H9 (cell line): ENCODE results near the gene UNC5C. TPM values are rescaled to one million over a fixed set of nuclear protein-coding genes. Genes with fewer than 3 reads are reported as not detected.
A peak's percentile ranks its signal among the peaks of the same experiment; 100 is the strongest.

ENCODE experiments used
- DNase-seq: peaks from one replicate; pipeline ENCODE4 v3.0.0-alpha.2; 2017
- H2AFZ ChIP-seq: one replicate; pipeline ENCODE4 v1.6.1; 2013; ENCODE audit warnings: mild to moderate bottlenecking, low read length, control low read depth, moderate library complexity
- H2AK5ac ChIP-seq: 2 replicates; pipeline ENCODE4 v1.6.1; 2013; ENCODE audit warnings: low read length, control low read depth, mixed read lengths; ENCODE audit not compliant: insufficient read length
- H2BK120ac ChIP-seq: one replicate; pipeline ENCODE4 v1.6.1; 2013; ENCODE audit warnings: low read depth, mild to moderate bottlenecking, low read length, control low read depth, inconsistent platforms; ENCODE audit not compliant: poor library complexity, severe bottlenecking
- H2BK12ac ChIP-seq: 2 replicates; pipeline ENCODE4 v1.6.1; 2013; ENCODE audit warnings: low read length, control low read depth, mixed read lengths, low read depth; ENCODE audit not compliant: insufficient read length
- H2BK15ac ChIP-seq: 2 replicates; pipeline ENCODE4 v1.6.1; 2013; ENCODE audit warnings: low read depth, low read length, control low read depth
- H2BK20ac ChIP-seq: one replicate; pipeline ENCODE4 v1.6.1; 2013; ENCODE audit warnings: low read depth, mild to moderate bottlenecking, low read length, control low read depth, inconsistent platforms; ENCODE audit not compliant: poor library complexity, severe bottlenecking
- H2BK5ac ChIP-seq: 2 replicates; pipeline ENCODE4 v1.6.1; 2013; ENCODE audit warnings: low read length, control low read depth, mixed read lengths; ENCODE audit not compliant: insufficient read length
- H3K14ac ChIP-seq: 2 replicates; pipeline ENCODE4 v1.6.1; 2013; ENCODE audit warnings: low read length, control low read depth; ENCODE audit not compliant: insufficient read depth
- H3K18ac ChIP-seq: 2 replicates; pipeline ENCODE4 v1.6.1; 2013; ENCODE audit warnings: low read depth, mild to moderate bottlenecking, mixed read lengths, low read length, control low read depth; ENCODE audit not compliant: insufficient read length
- H3K23ac ChIP-seq: 2 replicates; pipeline ENCODE4 v1.6.1; 2013; ENCODE audit warnings: low read length, control low read depth, mixed read lengths, low read depth; ENCODE audit not compliant: insufficient read length
- H3K23me2 ChIP-seq: 2 replicates; pipeline ENCODE4 v1.6.1; 2013; ENCODE audit warnings: low read depth, mild to moderate bottlenecking, mixed read lengths, low read length, control low read depth; ENCODE audit not compliant: insufficient read length, poor library complexity, severe bottlenecking
- H3K27ac ChIP-seq: 2 replicates; pipeline ENCODE4 v1.5.1; 2013; ENCODE audit warnings: low read length, control low read depth, mixed read lengths, low read depth; ENCODE audit not compliant: insufficient read length
- H3K27me3 ChIP-seq: 2 replicates; pipeline ENCODE4 v1.6.1; 2013; ENCODE audit warnings: low read length, control low read depth, inconsistent platforms; ENCODE audit not compliant: insufficient read depth
- H3K4ac ChIP-seq: 2 replicates; pipeline ENCODE4 v1.6.1; 2013; ENCODE audit warnings: low read depth, mild to moderate bottlenecking, control low read depth, inconsistent platforms, low read length, moderate library complexity
- H3K4me1 ChIP-seq: 2 replicates; pipeline ENCODE4 v1.6.1; 2013; ENCODE audit warnings: low read length, control low read depth, inconsistent platforms; ENCODE audit not compliant: insufficient read depth
- H3K4me2 ChIP-seq: 2 replicates; pipeline ENCODE4 v1.6.1; 2013; ENCODE audit warnings: low read length, control low read depth, mixed read lengths; ENCODE audit not compliant: insufficient read length, insufficient read depth
- H3K56ac ChIP-seq: 2 replicates; pipeline ENCODE4 v1.6.1; 2013; ENCODE audit warnings: low read depth, mild to moderate bottlenecking, mixed read lengths, low read length, control low read depth; ENCODE audit not compliant: insufficient read length
- H3K79me1 ChIP-seq: 2 replicates; pipeline ENCODE4 v1.6.1; 2013; ENCODE audit warnings: low read depth, mild to moderate bottlenecking, moderate library complexity, low read length, control low read depth, inconsistent platforms; ENCODE audit not compliant: insufficient read depth, poor library complexity, severe bottlenecking
- H3K79me2 ChIP-seq: 2 replicates; pipeline ENCODE4 v1.6.1; 2013; ENCODE audit warnings: low read length, control low read depth, inconsistent platforms; ENCODE audit not compliant: insufficient read depth
- H3K9ac ChIP-seq: 2 replicates; pipeline ENCODE4 v1.6.1; 2013; ENCODE audit warnings: low read length, control low read depth, mixed read lengths; ENCODE audit not compliant: insufficient read length; ENCODE audit errors: extremely low read depth
- H3K9me3 ChIP-seq: one replicate; pipeline ENCODE4 v1.6.1; 2013; ENCODE audit warnings: low read depth, low read length, inconsistent platforms; ENCODE audit not compliant: control insufficient read depth
- H3T11ph ChIP-seq: one replicate; pipeline ENCODE4 v1.6.1; 2013; ENCODE audit warnings: mild to moderate bottlenecking, low read length, control low read depth, inconsistent platforms
- H4K20me1 ChIP-seq: one replicate; pipeline ENCODE4 v1.6.1; 2013; ENCODE audit not compliant: control insufficient read depth, insufficient read length, insufficient read depth
- H4K5ac ChIP-seq: 2 replicates; pipeline ENCODE4 v1.6.1; 2013; ENCODE audit warnings: low read depth, mild to moderate bottlenecking, mixed read lengths, low read length, control low read depth; ENCODE audit not compliant: insufficient read length
- H4K8ac ChIP-seq: replicated peaks from 2 replicates; pipeline ENCODE4 v1.6.1; 2013; ENCODE audit warnings: low read length, control low read depth, mixed read lengths, low read depth; ENCODE audit not compliant: insufficient read length
- H4K91ac ChIP-seq: 2 replicates; pipeline ENCODE4 v1.6.1; 2013; ENCODE audit warnings: low read depth, mild to moderate bottlenecking, moderate library complexity, mixed read lengths, low read length, control low read depth; ENCODE audit not compliant: insufficient read length
- H3K27ac Mint-ChIP-seq, 3 experiments: 2 replicates in 2 of 3; 3 replicates in 1 of 3; pipeline ENCODE4 v1.8.0; 2020 to 2021; ENCODE audit warnings: mixed read lengths in 3 of 3, mild to moderate bottlenecking in 1 of 3, moderate library complexity in 1 of 3
- H3K27me3 Mint-ChIP-seq: 2 replicates; pipeline ENCODE4 v1.8.0; 2021; ENCODE audit warnings: low read depth, mild to moderate bottlenecking, moderate library complexity, mixed read lengths
- H3K36me3 Mint-ChIP-seq, 3 experiments: 2 replicates in 2 of 3; 3 replicates in 1 of 3; pipeline ENCODE4 v1.8.0; 2020 to 2021; ENCODE audit warnings: low read depth in 3 of 3, mixed read lengths in 3 of 3; ENCODE audit not compliant: insufficient read depth in 1 of 3
- H3K4me1 Mint-ChIP-seq, 2 experiments: 2 replicates each; pipeline ENCODE4 v1.8.0; 2020; ENCODE audit warnings: mixed read lengths in 2 of 2
- H3K4me3 Mint-ChIP-seq, 2 experiments: 2 replicates in 1 of 2; 3 replicates in 1 of 2; pipeline ENCODE4 v1.8.0; 2020 to 2021; ENCODE audit warnings: mild to moderate bottlenecking in 2 of 2, mixed read lengths in 2 of 2, moderate library complexity in 1 of 2
- H3K9me3 Mint-ChIP-seq, 2 experiments: 2 replicates in 1 of 2; 3 replicates in 1 of 2; pipeline ENCODE4 v1.8.0; 2020; ENCODE audit warnings: mild to moderate bottlenecking in 2 of 2, mixed read lengths in 2 of 2, moderate library complexity in 1 of 2
- CTCF ChIP-seq: fragments of 200-600 bp; sonication (generic); conservative IDR thresholded peaks from 3 replicates; pipeline ENCODE4 v1.8.0; 2021; ENCODE audit warnings: antibody characterized with exemption, mild to moderate bottlenecking
- WGBS: extraction: QIAGEN DNeasy Blood & Tissue Kit; methylation state at CpG from one replicate; pipeline ENCODE4 v1.1.7; 2013; ENCODE audit warnings: missing lambda C conversion rate, low lambda C conversion rate, mixed read lengths; ENCODE audit not compliant: insufficient read length; ENCODE audit errors: extremely low coverage; 5-methylcytosine and 5-hydroxymethylcytosine counted together
- total RNA-seq: library from RNA; stranded (reverse); gene quantifications from 2 replicates; pipeline ENCODE4 v1.2.1, GENCODE V29; 2021

The UNC5C gene
- total RNA-seq, 1 experiment from 2014 or later = not detected

- no peak overlapping the region for H2AFZ ChIP-seq
- WGBS = no CpG with 5 or more reads among the region's 64 CpGs
- H4K91ac ChIP-seq = no peak overlapping the region
- no peak overlapping the region; the same call in 1 of the 2 replicates for H3K14ac ChIP-seq
- no peaks in the 10 kb centered on the region for H3K79me2 ChIP-seq
- H3K9ac ChIP-seq = no peak overlapping the region
- no peaks in the 10 kb centered on the region for H3K4me1 ChIP-seq
- H3K27ac Mint-ChIP-seq = no peak overlapping the region
- H3T11ph ChIP-seq = no peak overlapping the region
- H2AK5ac ChIP-seq = no peak overlapping the region
- H3K9me3 ChIP-seq = no peaks in the 10 kb centered on the region
- H3K4me3 Mint-ChIP-seq = peak overlapping the region; percentile 75 to 97
- no peak for TF ChIP-seq CTCF
- H3K9me3 Mint-ChIP-seq = no peaks in the 10 kb centered on the region
- no peak overlapping the region for H3K23ac ChIP-seq
- H4K20me1 ChIP-seq = no peaks in the 10 kb centered on the region
- no peak overlapping the region for H4K8ac ChIP-seq
- H3K79me1 ChIP-seq = no peaks in the 10 kb centered on the region
- H3K56ac ChIP-seq = no peak overlapping the region
- H3K4ac ChIP-seq = no peak overlapping the region
- peak; percentile 65 for DNase-seq
- H3K18ac ChIP-seq = no peak overlapping the region
- H3K4me1 Mint-ChIP-seq = peaks cover 22 to 29% of the 10 kb centered on the region in 2 experiments
- H2BK5ac ChIP-seq = no peak overlapping the region
- no peak overlapping the region for H2BK20ac ChIP-seq
- H3K4me2 ChIP-seq = peak overlapping the region; percentile 99
- no peak overlapping the region for H4K5ac ChIP-seq
- H3K27ac ChIP-seq = no peak overlapping the region
- no peak overlapping the region for H2BK15ac ChIP-seq
- peaks cover 70% of the 10 kb centered on the region for H3K27me3 Mint-ChIP-seq
- H3K27me3 ChIP-seq = peaks cover 20% of the 10 kb centered on the region; the same call in 1 of the 2 replicates
- no peaks in the 10 kb centered on the region; a peak in 1 of 7 replicates for H3K36me3 Mint-ChIP-seq
- H3K23me2 ChIP-seq = peaks cover 30% of the 10 kb centered on the region
- no peak overlapping the region for H2BK12ac ChIP-seq
- H2BK120ac ChIP-seq = no peak overlapping the region
These were observed 707 bp upstream of the UNC5C start for GRCh38 chr4:95549246-95550114.
